Breast epithelium (tissue), 4 donors: ENCODE data around the gene TMEM150C. TPM values are rescaled to one million over a fixed set of nuclear protein-coding genes. Genes with fewer than 3 reads are reported as not detected.
A peak's percentile ranks its signal among the peaks of the same experiment; 100 is the strongest.

Experiments used
- DNase-seq, 2 donors: peaks; one replicate each; pipeline ENCODE4 v3.0.0-alpha.2; 2019; ENCODE audit warnings: low spot score in 2 of 2
- H3K27ac ChIP-seq, 2 donors: fragments of 200-600 bp; sonication (generic) in 1 of 2; one replicate each; pipeline ENCODE4 v1.5.1; 2016 to 2019; ENCODE audit warnings: mild to moderate bottlenecking in 1 of 2
- H3K27me3 ChIP-seq, 2 donors: fragments of 200-600 bp; sonication (generic) in 1 of 2; one replicate each; pipeline versions ENCODE4 v1.5.1 to v1.6.0; 2017 to 2019; ENCODE audit warnings: control low read depth in 1 of 2, mild to moderate bottlenecking in 1 of 2
- H3K36me3 ChIP-seq: fragments of 200-600 bp; one replicate; pipeline ENCODE4 v1.5.1; 2019
- H3K4me1 ChIP-seq, 2 donors: fragments of 200-600 bp; sonication (generic); one replicate each; pipeline ENCODE4 v1.5.1; 2016 to 2019; ENCODE audit warnings: control low read depth in 1 of 2
- H3K4me3 ChIP-seq, 3 donors: fragments of 200-600 bp; sonication (generic); 1 replicate in 2 of 3; 2 replicates in 1 of 3; pipeline ENCODE4 v1.5.1; 2016 to 2019; ENCODE audit warnings: mild to moderate bottlenecking in 3 of 3, moderate library complexity in 2 of 3
- H3K9me3 ChIP-seq, 2 donors: fragments of 200-600 bp; sonication (generic) in 1 of 2; one replicate each; pipeline ENCODE4 v1.5.1; 2016 to 2019; ENCODE audit warnings: control low read depth in 1 of 2
- POLR2A ChIP-seq: fragments of 450-650 bp; IDR thresholded peaks from one replicate; pipeline ENCODE4 v1.6.1; 2016; ENCODE audit warnings: antibody characterized with exemption, mild to moderate bottlenecking, moderate library complexity
- POLR2AphosphoS5 ChIP-seq, 3 donors: sonication (generic); formaldehyde crosslinking; IDR thresholded peaks; one replicate each; pipeline ENCODE4 v1.6.1; 2017; ENCODE audit warnings: antibody characterized with exemption in 3 of 3
- intact Hi-C: fragments of 100-400 bp; cut with DNase I; formaldehyde crosslinking; loops from one replicate; pipeline ENCODE4 v1.15.1; 2023; ENCODE audit warnings: low total_unique reads
- total RNA-seq, 3 donors: library from RNA; depleted of rRNA; stranded (reverse); fragments of >200 nt; gene quantifications; one replicate each; pipeline ENCODE4 v1.1.0, GENCODE V29; 2016
- TF ChIP-seq, protein P1 (sequence below), 3 donors: fragments of 450-650 bp; IDR thresholded peaks; one replicate each; pipeline ENCODE4 v1.5.1; 2016 to 2017; ENCODE audit warnings: antibody characterized with exemption in 3 of 3, mild to moderate bottlenecking in 3 of 3, moderate library complexity in 3 of 3

Gene TMEM150C
- 10 to 100 TPM; 38.3 to 52.1 (median 46.7) TPM for total RNA-seq

- Histone ChIP-seq H3K9me3 (no peaks in the 10 kb centered on the region), H3K27ac (peak within 1 kb of the TSS; percentile 60 to 78), H3K27me3 (no peaks in the 10 kb centered on the region), H3K4me1 (no peaks in the 10 kb centered on the region), H3K4me3 (peak within 1 kb of the TSS; percentile 56 to 93 (median 77)), H3K36me3 (no peaks in the 10 kb centered on the region)
- DNase-seq = peak; percentile 22 to 56
- TF ChIP-seq POLR2AphosphoS5 (IDR thresholded peaks at IDR 0.05) = no peak
- TF ChIP-seq, protein P1, sequence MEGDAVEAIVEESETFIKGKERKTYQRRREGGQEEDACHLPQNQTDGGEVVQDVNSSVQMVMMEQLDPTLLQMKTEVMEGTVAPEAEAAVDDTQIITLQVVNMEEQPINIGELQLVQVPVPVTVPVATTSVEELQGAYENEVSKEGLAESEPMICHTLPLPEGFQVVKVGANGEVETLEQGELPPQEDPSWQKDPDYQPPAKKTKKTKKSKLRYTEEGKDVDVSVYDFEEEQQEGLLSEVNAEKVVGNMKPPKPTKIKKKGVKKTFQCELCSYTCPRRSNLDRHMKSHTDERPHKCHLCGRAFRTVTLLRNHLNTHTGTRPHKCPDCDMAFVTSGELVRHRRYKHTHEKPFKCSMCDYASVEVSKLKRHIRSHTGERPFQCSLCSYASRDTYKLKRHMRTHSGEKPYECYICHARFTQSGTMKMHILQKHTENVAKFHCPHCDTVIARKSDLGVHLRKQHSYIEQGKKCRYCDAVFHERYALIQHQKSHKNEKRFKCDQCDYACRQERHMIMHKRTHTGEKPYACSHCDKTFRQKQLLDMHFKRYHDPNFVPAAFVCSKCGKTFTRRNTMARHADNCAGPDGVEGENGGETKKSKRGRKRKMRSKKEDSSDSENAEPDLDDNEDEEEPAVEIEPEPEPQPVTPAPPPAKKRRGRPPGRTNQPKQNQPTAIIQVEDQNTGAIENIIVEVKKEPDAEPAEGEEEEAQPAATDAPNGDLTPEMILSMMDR (IDR thresholded peaks at IDR 0.05) = peak in 2 of 3 donors; percentile 12 to 16
- intact Hi-C loops = no loop called here
Observed at GRCh38 chr4:82561786-82562563, at the start of gene TMEM150C. Gene TMEM150C, minus strand, starts transcription at chr4:82561988. Its CDS starts 57,331 bp downstream, at chr4:82504657.

- H3K36me3 ChIP-seq = no peaks in the 10 kb centered on the region
- intact Hi-C loops = loop anchor here (5.0 kb wide), 1 partner anchor 496 kb away; no protein-coding TSS in a partner anchor
- H3K9me3 ChIP-seq = no peaks in the 10 kb centered on the region
- TF ChIP-seq, protein P1 (IDR thresholded peaks at IDR 0.05) = no peak
- TF ChIP-seq POLR2AphosphoS5 (IDR thresholded peaks at IDR 0.05) (no peak), POLR2A (no peak)
- DNase-seq = no peak
- no peak overlapping the region for H3K27ac ChIP-seq
- H3K4me1 ChIP-seq = no peaks in the 10 kb centered on the region
- H3K4me3 ChIP-seq = no peak overlapping the region
- no peaks in the 10 kb centered on the region for H3K27me3 ChIP-seq
Observed at GRCh38 chr4:82611527-82611926, 49.7 kb upstream of the TMEM150C start.

DNA sequence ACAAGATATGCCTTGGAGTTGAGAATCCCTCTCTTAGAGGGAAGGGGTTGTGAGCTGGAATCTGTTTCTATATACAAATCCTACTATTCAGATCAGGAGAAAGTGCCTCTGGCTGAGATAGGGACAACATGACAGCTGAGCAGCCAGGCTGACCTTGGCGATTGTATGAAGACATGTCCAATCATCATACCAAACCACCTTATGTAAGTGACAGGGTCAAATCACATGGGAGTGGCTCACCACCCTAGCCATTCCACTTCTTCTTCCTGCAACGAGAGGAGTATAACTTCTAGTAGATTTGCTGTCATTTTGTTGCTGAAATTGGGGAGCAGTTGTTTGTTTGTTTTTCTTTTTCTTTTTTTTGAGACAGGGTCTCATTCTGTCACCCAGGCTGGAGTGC is 48.3 kb upstream of the TMEM150C start:
- TF ChIP-seq, protein P1 (IDR thresholded peaks at IDR 0.05) = no peak
- TF ChIP-seq POLR2AphosphoS5 (IDR thresholded peaks at IDR 0.05) (no peak), POLR2A (no peak)
- H3K27ac ChIP-seq = no peak overlapping the region
- no peak overlapping the region for H3K4me3 ChIP-seq
- no peaks in the 10 kb centered on the region for H3K27me3 ChIP-seq
- intact Hi-C loops = loop anchor here (5.0 kb wide), 1 partner anchor 497 kb away; no protein-coding TSS in a partner anchor
- no peaks in the 10 kb centered on the region for H3K4me1 ChIP-seq
- no peaks in the 10 kb centered on the region for H3K9me3 ChIP-seq
- no peak for DNase-seq
- H3K36me3 ChIP-seq = no peaks in the 10 kb centered on the region

- H3K27ac ChIP-seq = no peak overlapping the region
- TF ChIP-seq POLR2A = no peak
- no peak for TF ChIP-seq POLR2AphosphoS5 (IDR thresholded peaks at IDR 0.05)
- TF ChIP-seq, protein P1 (IDR thresholded peaks at IDR 0.05) = no peak
- no peaks in the 10 kb centered on the region for H3K9me3 ChIP-seq
- DNase-seq = no peak
- H3K27me3 ChIP-seq = no peaks in the 10 kb centered on the region
- no peaks in the 10 kb centered on the region for H3K4me1 ChIP-seq
- intact Hi-C loops = no loop called here
- no peak overlapping the region for H3K4me3 ChIP-seq
- no peaks in the 10 kb centered on the region for H3K36me3 ChIP-seq
Observed at GRCh38 chr4:82606622-82607021, 44.8 kb upstream of the TMEM150C start.

DNA sequence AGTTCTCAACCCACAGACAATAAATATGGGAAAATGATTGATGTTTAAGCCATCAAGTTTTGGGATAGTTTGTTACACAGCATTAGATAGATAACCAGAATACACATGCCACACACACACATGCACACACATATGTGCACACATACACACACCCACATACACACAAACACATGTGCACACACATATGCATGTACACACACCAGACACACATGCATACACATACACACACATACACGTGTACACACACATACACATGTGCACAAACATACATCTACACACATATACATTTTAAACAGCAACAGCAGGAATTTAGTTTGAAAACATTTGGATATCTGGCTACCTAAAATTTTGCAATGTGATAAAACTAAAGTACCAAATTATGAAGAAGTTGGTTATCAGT is 42.7 kb upstream of the TMEM150C start:
- no peaks in the 10 kb centered on the region for H3K36me3 ChIP-seq
- intact Hi-C loops = no loop called here
- TF ChIP-seq, protein P1 (IDR thresholded peaks at IDR 0.05) = no peak
- TF ChIP-seq POLR2A = no peak
- TF ChIP-seq POLR2AphosphoS5 (IDR thresholded peaks at IDR 0.05) = no peak
- H3K4me3 ChIP-seq = no peak overlapping the region
- no peaks in the 10 kb centered on the region for H3K9me3 ChIP-seq
- no peak for DNase-seq
- no peaks in the 10 kb centered on the region for H3K27me3 ChIP-seq
- H3K27ac ChIP-seq = no peak overlapping the region
- H3K4me1 ChIP-seq = no peaks in the 10 kb centered on the region
